NCI-H510A (cell line): Measurements from ENCODE around the gene MAN1C1.

Experiments
- DNase-seq: peaks from one replicate; lab custom pipeline; 2025; lab: John Stamatoyannopoulos, UW

Gene MAN1C1

DNA sequence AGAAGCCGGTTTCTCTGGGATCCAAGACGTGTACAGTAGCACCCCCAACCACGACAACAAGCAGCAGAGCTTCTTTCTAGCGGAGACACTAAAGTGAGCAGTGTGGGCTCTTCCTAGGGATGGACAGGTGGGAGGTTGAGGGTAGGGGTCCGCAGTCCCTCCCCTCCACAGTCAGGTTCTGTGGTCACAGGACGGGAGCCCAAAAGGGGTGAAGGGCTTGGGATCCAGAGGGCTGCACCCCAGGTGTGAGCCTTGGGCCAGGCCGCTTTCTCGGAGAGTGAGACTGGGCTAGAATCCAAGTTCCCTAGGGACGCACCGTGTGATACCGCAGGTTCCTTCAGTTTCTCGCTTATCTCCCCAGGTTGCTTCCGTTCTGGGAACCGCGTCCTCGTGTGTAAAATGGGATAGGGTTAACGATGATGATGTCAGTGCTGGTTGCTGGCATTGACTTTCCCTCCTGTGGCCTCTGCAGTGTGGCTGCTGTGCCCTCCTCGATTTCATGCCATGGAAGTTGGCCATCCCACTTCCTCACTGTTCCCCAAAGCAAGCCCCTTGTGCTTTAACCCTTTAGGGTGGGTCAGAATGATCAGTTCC is 166.1 kb downstream of the MAN1C1 start:
- no peak for DNase-seq

DNA sequence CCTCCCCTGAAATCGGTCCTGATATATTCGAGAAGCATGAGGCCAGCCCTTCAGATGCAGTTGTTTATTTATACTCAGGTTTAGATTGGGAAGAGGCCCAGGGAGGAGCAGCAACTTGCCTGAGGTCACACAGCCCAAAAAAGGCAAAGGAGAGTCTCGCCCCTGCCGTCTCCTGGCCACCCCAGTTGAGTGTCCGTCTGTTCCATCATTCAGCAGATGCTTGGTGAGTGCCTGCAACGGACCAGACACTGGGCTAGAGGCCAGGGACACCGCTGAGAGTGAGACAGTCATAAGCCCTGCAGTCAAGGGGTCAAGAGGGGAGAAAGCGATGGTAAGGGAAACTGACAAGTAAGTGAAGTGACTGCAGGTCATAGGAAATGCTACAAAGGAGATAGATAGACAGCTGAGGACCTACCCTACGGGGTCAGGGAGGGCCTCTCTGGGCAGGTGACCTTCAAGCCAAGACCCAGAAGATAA is 168.0 kb downstream of the MAN1C1 start:
- DNase-seq, result no peak

DNA sequence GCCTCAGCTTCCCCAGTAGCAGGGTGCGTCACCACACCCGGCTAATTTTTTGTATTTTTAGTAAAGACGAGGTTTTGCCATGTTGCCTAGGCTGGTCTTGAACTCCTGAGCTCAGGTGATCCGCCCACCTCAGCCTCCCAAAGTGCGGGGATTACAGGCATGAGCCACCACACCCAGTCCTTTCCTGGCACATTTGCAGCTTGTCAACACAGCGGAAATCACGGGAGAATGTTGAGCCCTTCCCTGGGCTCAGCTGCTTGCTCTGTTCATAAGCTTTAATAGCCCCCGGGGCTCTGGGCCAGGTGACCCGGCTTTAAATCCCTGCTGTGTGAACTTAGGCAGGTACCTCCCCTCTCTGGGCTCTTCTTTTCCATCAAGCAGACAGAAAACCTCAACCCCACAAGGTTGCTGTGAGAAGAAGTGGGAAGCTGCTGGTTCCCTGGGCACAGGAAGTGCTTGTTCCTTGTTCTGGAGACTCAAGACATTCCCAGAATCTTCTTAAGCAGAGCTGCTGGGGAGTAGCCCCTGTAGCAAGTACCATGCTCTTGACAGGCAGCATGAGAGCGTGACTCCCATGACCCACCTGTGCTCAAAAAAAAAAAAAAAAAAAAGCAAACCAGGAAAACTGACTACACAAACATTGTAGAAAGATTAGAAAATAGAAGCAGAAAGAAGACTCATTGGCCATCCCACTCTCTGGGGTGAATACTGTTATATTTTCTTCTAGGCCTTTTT is 168.9 kb downstream of the MAN1C1 start:
- DNase-seq, result no peak

DNA sequence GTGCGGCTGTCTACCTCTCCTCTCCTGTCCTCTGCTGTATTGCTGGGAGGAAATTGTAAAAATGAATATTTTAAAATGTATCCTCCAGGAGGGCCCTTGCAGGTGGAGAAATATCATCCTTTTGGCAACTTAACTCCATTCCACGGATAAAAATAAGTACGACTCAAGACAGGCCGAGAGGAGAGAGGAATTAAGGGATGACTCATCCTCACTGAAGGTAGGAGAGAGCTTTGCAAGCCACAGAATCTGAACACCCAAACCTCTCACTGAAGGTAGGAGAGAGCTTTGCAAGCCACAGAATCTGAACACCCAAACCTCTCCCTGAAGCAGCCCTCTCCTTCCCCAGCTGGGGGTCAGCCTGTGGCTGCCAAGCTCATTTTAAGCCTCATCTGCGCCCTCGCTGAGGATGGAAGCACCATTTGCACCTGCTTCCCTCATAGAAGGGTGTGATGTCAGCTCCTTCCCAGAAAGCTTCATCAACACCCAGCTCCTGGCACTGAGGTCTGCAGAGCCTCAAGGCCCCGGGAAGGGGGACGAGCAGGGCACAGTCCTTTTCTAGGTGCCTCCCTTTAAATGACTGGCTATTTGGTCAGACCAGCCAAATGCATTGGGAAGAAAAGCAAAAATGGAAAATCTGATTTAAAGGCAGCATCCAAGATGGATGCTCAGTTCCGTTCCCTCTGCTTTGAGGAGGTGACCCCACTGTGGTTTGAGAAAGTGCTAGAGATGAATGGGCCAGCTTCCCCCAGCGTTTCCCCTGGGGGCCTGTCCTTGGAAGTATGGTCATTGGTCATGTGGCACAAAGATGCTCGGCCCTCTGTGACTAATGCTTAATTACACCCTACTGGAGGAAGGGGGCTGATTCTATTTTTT is 170.5 kb downstream of the MAN1C1 start:
- no peak for DNase-seq

DNA sequence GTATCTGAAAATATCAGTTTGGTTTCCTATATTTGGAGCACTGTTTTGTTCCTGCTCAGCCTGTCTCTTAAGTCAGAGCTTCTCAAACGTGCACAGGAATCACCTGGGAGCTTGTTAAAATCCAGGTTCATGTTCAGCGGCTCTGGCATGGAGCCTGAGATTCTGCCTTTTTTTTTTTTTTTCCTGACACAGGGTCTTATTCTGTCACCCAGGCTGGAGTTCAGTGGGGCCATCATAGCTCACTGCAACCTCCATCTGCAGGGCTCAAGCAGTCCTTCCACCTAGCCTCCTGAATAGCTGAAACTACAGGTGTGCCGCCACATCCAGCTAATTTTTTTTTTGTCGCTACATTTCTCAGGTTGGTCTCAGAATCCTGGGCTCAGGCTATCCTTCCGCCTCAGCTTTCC is 171.2 kb downstream of the MAN1C1 start:
- DNase-seq, result no peak

DNA sequence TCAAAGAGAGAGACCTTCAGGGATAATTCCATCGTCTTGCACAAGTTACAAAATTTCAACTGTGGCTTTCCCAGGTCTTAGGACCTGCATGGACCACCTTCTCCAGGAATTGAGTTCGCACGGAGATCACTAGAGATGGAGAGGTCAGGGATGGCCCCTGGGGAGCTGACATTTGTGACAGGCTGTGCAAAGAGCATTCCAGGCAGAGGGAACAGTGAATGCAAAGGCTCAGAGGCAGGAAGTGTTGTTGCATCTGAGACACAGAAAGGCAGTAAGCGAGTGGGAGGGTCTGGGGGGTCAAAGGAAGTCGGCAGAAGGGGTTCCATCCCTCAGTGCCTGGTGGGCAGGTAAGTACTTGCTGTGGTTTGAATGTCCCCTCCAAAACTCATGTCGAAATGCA is 173.9 kb downstream of the MAN1C1 start:
- DNase-seq, result no peak

DNA sequence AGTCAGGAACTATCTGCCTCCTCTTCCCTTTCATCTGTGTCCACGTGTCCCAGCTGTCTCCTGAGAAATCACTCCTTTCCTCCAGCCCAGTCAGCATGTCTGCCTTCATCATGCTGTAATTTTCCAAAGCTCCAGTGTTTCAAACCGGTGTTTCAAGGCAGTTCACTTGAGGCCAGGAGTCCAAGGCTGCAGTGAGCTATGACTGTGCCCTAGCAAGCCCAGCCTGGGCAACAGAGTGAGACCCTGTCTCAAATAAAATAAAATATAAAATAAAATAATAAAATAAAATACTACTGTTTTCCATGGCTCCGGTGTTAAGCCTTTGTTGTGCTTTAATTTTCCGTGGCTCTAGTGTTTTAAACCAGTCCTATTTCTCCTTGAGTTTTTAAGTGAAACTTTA is 175.5 kb downstream of the MAN1C1 start:
- DNase-seq, result no peak

DNA sequence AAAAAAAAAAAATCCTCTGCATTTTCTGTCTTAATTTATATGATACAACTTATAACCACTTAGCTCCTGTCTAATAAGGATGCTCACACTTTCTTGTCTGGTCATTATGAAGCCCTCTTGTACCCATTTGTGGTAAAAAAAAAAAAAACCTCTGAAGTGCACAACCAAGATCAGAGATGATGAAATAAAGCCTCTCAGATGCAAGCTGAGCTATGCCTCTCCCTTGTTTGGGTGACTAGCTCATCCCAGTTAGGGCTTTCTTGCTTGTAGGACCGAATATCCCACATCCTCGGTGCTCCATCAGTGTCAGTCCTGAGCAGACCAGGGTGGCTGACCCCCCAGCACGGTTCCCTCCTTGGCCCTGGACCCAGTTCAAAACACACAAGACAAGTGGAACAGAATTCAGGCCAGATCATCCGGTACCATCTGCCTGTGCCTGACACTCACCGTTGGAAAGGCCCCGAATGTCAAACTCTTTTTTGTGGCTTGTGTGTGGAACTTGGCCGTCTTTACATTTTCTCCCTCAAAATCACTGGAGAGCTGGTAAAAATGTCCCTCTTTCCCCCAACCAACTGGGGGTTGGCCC is 177.1 kb downstream of the MAN1C1 start:
- DNase-seq, result no peak

DNA sequence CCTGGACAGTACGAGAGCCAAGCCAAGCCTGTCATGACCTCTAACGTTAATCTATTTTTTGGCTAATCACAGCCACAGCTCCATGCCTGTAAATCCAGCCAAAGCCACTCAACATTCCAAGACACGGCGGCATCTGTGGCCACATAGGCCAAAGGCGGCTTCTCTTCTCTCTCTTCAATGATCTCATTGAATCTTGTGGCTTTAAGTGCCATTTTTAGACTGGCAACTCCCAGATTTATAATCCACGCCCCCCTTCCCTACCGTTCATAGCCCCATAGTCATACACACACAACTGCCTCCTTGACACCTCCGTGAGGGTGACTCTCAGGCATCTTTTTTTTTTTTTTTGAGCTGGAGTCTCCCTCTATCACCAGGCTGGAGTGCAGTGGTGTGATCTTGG is 177.7 kb downstream of the MAN1C1 start:
- DNase-seq, result no peak

DNA sequence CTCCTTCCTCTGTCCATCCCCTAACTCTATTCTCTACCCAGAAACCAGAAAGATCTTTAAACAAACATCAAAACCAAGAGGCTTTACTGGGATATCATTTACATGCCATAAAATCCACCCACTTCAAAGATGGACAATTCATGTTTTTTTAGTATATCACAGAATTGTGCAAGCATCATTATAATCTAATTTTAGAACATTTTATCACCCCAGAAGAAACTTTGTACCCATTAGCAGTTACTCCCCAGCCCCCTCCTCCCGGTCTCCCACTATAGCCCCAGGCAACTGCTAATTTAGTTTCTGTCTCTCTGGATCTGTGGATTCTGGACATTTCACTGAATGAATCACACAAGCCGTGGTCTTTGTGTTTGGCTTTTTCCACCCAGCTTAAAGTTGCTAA is 178.6 kb downstream of the MAN1C1 start:
- no peak for DNase-seq

DNA sequence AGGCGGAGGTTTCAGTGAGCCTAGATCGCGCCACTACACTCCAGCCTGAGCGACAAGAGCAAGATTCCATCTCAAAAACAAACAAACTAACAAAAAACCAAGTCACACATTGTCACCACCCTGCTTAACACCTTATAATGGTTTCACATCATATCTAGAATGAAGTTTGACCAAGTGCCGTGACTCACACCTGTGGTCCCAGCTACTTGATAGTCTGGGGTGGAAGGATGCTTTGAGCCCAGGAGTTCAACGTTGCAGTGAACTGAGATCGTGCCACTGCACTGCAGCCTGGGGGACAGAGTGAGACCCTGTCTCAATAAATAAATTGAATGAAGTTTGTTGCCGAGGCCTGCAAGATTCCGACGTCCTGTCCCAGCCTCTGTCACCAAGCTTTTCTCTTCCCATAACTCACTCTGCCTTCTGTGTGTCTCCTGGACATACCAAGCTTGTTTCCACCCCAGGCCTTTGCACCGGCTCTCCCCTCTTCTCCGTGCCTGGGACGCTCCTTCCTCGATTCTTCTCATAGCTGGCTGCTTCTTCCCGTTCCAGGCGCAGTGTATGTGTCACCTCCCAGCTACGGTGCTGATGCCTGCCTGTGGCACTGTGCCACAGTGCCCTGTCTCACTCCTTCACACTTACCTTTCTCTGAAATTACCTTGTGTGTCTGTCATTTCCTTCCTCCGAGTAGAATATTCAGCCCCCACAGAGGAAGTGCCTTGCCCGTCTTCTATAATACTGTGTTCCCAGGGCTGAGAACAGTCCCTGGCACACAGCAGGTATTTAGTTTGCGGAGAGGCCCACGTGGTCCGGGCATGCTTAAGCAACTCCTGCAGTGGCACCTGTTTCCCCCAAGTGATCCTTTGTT is 179.6 kb downstream of the MAN1C1 start:
- no peak for DNase-seq

DNA sequence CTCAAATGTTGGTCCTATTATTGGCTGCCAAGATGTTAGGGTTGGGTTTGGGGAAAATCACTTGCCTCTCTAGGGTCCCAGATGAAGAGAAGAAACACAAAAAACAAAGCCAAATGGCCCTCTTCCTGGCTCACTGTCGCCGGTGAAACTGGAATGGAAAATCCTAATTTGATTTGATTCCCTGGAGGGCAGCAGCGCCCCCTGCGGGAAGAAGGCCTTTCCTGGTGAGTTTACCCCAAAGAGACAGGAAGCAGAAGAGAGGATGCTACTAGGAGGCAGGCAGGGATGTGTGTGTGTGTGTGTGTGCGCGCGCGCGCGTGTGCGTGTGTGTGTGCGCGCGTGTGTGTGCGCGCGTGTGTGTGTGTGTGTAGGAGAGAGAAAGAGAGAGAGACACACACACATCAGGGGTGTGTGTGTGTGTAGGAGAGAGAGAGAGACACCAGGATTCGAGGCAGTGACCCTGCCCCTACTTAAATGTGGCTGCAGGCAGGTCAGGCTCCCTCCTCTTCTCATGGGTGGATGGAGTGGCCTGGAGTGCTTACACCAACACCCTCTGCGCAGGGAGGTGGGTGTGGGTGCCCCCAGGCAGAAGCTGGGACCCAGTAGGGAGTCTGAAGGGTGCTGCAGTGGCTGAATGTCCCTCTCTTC is 180.3 kb downstream of the MAN1C1 start:
- peak; percentile 60 for DNase-seq

DNA sequence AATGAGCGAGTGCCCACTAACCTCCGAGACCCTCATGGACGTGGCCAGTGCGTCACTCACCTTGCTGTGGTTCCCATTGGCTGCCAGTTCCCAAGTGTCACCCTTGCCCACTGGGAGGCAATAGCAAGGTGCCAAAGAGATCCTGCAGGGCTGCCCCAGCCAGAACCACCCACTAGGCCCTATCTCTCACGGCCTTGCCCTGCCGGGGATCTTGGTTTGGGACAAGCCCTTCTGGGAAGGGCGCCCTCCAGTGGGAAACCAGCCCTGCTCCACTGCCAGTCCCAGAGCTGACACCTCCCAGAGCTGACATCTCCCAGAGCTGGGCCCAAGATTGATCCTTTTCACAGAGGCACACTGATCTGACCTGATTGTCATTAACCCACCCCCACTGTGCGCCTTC is 181.3 kb downstream of the MAN1C1 start:
- DNase-seq, result no peak

DNA sequence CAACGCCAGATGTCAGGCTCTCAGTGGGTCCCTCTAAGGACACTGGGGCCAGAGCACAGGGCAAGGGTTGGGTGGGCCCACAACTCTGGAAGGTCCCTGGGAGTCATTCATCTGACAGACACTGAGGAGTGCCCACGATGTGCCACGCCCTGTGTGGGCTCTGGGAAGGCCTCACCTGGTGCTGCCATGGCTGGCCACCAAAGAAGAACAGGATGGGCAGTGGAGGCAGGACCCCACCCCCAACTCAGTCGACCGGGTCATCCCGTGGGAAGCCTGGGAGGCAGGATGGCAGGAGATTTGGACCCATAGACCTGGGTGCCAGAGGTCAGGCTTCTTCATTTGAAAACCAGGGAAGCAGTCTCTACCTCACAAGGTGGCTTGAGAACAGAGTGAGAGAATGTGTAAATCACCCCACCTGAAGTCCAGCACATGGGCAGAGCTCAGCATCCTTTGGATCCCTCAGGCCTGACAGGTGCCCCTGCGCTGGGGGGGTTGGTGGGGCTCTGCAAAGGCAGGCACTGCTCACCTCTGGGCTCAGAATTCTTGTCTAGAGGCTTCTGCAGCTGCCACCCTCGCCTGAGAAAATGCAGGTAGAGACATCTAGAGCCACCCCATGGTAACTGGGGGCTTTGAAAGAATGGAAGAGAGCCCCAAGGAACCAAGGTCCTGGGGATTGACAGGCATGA is 182.2 kb downstream of the MAN1C1 start:
- no peak for DNase-seq

DNA sequence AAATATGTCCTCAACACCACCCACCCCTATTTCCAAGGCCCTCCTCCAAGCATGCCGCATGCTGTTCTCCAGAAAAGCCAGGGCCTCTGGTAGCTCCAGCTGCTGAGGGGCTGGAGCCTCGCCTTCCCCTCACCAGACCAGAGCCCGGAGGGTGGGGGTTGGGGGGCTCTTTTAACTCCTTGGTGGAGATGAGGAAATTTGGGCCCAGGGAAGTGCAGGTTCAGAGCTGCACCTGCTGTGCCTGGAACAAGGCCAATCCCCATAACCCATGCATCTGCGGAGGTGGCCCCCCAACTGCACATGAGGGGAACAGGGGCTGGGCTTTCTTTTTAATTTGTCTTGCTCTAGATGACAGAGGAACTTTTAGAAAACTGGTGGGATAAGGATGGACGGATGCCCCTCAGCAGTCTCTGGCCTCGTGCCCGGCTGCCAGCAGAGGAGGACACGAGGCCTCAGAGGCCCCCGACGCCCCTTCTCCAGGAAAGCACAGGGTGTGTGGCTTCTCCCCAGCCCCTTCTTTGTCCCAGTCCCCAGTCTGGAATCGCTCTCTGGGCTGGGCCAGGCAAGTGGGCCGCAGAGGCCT is 182.9 kb downstream of the MAN1C1 start:
- no peak for DNase-seq

DNA sequence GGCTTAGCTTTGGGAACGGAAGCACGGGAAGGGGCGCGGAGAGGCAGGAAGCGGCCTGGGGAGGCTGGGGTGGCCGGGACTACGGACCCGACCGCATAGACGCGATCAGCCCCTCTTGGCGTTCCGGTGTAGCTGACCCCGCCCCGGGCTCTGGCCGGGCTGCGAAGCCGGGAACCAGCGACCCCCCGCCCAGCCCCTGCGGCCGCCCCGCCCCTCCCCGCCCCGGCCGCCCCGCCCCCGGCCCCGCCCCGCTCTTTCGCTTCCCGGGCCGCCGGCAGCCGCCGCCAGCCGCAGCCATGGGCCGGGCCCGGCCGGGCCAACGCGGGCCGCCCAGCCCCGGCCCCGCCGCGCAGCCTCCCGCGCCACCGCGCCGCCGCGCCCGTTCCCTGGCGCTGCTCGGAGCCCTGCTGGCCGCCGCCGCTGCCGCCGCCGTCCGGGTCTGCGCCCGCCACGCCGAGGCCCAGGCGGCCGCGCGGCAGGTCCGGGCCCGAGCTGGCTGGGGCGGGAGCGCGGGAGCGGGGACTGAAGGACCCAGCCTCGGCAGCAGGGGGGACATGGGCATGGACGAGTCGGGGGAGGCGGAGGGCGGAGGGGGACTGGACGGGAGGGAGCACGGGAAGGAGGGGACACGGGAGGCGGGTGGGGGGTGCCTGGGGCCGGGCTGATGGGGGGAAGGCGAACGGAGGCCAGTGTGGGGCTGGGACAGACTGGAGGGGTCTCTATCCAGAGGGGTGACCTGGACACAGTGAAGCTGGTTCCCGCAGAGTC is 183.5 kb downstream of the MAN1C1 start, which contains the start of gene SELENON:
TSS of gene SELENON (plus strand) at position 259 of the 768 bp plus-strand sequence. CDS start at position 297, 38 bp downstream.
- peak; percentile 45 for DNase-seq

DNA sequence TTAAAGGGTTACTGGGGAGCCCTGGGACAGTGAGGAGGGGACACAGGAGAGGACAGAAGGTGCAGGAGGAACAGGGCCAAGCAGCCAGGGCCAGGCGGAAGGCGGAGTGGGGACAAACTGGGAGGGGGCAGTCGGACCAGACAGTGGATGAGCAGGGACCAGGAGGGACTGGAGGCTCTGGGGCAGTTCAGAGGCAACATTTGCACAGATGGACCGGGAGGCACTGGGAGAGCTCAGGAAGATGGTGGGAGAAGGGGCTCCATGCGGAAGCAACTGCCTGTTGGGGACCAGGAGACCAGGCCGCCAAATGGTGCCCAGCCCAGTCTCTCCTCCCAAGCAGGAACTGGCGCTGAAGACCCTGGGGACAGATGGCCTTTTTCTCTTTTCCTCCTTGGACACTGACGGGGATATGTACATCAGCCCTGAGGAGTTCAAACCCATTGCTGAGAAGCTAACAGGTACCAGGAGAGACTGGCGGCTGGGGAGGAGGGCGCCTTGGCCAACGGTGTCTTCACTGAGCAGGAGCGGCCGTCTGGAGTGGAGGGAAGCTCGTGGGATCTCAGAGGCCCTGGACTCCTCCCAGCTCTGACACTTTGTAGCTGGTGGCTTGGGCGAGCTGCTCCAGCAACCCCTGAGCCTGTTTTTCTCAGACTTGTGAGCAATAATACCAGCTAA is 184.2 kb downstream of the MAN1C1 start:
- no peak for DNase-seq

DNA sequence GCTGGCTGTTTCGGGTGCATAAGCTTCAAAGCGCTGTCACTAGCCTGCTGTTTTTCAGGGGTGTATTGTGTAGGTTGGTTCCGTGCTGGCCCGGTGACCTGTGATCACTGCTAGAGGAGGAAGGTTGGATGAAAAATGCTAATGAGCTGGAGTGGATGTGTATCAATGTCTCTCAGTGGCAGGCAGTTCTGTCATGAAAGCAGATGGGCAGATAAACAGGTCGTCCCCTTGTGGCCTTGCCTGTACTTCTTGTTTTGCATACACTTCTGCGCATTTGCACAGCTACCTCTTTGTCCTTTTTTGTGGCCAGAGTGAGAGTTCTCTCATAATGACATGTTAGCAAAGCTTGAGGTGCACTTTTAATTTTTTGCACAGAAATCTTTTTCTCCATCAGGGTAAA is 186.3 kb downstream of the MAN1C1 start:
- DNase-seq, result no peak

DNA sequence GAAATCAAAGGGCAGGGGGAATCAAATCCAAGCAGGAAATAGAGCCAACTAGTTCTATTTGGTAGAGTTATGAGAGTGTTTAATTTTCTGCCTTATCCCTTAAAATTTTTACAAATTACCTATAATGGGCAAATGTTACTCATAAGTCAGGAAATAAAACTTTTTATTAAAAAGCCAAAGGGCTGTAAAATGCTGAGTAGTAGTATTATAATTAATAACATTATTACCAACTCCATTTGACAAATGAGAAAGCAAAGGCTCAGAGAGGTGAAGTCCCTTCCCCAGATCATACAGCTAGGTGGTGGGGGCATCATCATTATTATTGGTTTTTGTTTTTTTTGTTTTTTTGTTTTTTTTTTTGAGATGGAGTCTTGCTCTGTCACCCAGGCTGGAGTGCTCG is 186.8 kb downstream of the MAN1C1 start:
- DNase-seq, result no peak
